Subcutaneous adipose tissue (tissue), 4 donors: ENCODE results near the gene ATOSA. TPM values are rescaled to one million over a fixed set of nuclear protein-coding genes. Genes with fewer than 3 reads are reported as not detected.

ENCODE experiments used
- CTCF ChIP-seq: fragments of 450-650 bp; IDR thresholded peaks from one replicate; pipeline ENCODE4 v1.5.1; 2016; ENCODE audit warnings: low read depth, mild to moderate bottlenecking, control low read depth, antibody characterized with exemption, moderate library complexity
- total RNA-seq, 4 donors: library from RNA; depleted of rRNA; stranded (reverse); fragments of >200 nt; gene quantifications; one replicate each; pipeline ENCODE4 v1.1.0, GENCODE V29; 2016

The ATOSA gene
- total RNA-seq, 4 donors from 2014 or later = 120 to 205 (median 166) TPM

- no peak for TF ChIP-seq CTCF
These were observed 1.4 kb downstream of the ATOSA start for GRCh38 chr15:52677593-52678467.

DNA sequence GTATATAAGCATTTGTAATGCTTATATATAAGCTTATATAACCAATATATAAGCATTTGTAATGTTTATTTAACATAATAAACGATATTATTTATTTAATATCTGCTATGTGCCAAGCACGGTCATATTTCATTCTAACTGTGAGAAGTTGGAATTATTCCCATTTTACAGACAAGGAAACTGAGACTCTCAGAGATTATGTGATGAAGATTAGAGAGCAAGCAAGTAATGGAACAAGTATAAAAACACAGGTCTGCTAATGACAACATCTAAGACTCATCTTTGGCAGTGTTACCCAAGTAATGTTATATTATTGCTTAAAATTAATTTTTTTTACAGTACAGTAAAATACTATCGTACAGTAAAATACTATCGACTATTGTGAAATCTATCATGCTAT lies 4.4 kb downstream of the ATOSA start:
- no peak for TF ChIP-seq CTCF

DNA sequence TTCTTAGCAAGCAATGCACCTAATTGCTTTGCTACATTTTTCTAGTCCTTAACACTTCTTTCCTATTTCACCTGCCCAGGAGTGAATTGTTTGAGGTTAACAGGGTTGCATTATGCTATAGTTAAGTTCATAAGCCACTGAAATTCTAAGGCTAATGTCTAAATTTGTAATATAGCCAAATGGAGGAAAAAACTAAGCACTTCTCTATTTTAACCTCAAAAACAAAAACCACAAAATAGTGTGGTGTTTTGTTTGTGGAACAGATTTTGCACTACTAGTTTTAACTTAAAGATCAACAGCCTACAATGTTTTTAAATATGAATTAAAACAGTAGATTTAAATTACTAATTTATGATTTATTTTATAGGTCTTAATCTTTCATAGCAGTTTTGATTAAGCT lies 5.5 kb downstream of the ATOSA start:
- no peak for TF ChIP-seq CTCF

DNA sequence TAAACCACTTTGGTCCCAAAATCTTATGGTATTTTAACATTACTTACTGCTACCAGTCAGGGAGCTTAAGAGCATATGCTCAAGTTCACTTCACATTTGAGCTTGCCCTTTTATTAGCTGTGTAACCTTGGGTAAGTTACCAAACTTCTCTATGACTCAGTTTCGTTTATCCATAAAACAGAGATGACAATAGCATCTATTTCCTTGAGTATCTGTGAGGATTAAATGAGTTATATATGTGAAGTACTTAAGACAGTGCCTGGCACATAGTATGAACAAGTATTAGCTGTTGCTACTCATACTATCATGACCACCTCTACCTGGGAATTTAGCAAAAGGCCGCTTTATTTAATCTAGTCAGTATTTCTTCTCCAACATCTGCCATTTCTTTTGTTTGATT lies 5.9 kb downstream of the ATOSA start:
- TF ChIP-seq CTCF = no peak

- no peak for TF ChIP-seq CTCF
These were observed 6.5 kb downstream of the ATOSA start for GRCh38 chr15:52672661-52673060.

GRCh38 chr15:52670087-52670486 lies 9.1 kb downstream of the ATOSA start:
- TF ChIP-seq CTCF = no peak

DNA sequence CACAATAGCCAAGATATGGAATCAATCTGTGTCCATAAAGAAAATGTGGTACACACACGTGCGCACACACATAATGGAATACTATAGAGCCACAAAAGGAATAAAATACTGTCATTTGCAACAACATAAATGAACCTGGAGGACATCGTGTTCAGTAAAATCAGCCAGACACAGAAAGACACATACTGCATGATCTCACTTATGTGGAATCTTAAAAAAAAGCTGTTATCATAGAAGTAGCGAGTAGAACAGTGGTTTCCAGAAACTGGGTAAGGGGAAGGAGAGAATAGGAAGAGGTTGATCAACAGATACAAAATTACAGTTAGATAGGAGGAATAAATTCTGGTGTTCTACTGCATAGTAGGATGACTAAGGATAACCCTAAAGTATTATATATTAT lies 11.1 kb downstream of the ATOSA start:
- no peak for TF ChIP-seq CTCF
